Measurements from ENCODE around the gene PEDS1.
"Not testable (repeated sequence)": the region's sequence is repeated elsewhere in the genome, so short reads cannot be mapped to it uniquely, and the experiment has no call there.

PEDS1 gene

GRCh38 chr20:50190251-50191064 is 36.9 kb upstream of the PEDS1 start, which contains the start of gene CEBPB:
CEBPB (plus strand) TSS chr20:50190830; CDS start chr20:50191034, 204 bp downstream.
- DNase-seq (ENCODE audit: low read depth in 2 of 2), result peak; percentile 58 to 83

GRCh38 chr20:50189681-50190250 is 36.2 kb upstream of the PEDS1 start:
- DNase-seq (ENCODE audit: low read depth in 2 of 2), result no peak

- no peak for DNase-seq (ENCODE audit: low read depth in 2 of 2)
Observed at GRCh38 chr20:50188879-50189680, 35.6 kb upstream of the PEDS1 start.

- DNase-seq (ENCODE audit: low read depth in 2 of 2), result no peak
Observed at GRCh38 chr20:50188287-50188688, 34.8 kb upstream of the PEDS1 start.

GRCh38 chr20:50187403-50188051 is 34.0 kb upstream of the PEDS1 start:
- no peak for DNase-seq (ENCODE audit: low read depth in 2 of 2)

- DNase-seq (ENCODE audit: low read depth in 2 of 2), result no peak
Observed at GRCh38 chr20:50186987-50187402, 33.5 kb upstream of the PEDS1 start.

DNA sequence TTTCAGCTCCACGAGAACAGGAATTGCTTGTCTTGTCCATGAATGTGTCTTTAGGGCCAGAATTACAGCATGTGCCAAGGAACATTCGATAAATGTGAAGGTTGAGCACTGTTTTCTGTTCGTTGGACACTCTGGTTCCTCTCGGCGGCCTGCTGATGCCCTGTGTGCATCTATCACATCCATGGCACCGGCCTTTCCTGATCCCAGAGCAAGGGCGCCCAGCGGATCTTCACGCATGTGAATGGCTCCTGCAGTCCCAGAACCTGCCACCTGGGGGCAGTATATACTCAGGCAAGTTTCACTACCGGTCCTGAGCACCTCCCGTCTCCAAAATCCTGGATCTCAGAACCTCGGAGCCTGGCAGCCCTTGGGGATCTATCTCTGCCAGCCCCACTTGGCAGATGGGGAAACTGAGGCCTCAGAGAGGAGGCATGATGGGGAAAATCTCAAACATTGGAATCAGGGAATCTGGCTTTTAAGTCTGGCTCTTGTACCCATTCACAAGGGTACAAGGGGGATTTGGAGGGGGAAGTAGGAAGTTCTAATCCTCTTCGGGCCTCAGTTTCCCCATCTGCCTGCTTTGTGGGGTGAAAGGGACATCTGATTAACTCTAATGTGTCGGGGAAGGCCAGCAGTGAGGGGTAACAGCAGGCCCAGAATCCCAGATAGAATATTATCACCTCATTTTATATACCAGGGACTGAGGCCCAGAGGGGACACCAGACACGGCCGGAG is 32.8 kb upstream of the PEDS1 start:
- DNase-seq (ENCODE audit: low read depth in 2 of 2), result peak; percentile 70 to 96

DNA sequence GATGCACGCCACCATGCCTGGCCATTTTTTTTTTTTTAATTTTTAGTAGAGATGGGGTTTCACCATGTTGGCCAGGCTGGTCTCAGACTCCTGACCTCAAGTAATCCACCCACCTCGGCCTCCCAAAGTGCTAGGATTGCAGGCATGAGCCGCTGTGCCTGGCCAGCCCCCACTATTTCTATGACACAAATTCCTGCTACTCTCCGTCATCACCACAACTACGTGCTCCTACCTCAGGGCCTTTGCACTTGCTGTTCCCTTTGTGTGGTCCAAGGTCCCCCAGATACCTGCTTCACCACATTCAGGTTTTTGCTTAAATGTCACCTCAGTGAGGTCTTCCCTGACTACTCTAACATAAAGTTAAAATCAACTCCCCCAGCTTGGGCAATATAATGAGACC is 31.9 kb upstream of the PEDS1 start:
- no peak for DNase-seq (ENCODE audit: low read depth in 2 of 2)

DNA sequence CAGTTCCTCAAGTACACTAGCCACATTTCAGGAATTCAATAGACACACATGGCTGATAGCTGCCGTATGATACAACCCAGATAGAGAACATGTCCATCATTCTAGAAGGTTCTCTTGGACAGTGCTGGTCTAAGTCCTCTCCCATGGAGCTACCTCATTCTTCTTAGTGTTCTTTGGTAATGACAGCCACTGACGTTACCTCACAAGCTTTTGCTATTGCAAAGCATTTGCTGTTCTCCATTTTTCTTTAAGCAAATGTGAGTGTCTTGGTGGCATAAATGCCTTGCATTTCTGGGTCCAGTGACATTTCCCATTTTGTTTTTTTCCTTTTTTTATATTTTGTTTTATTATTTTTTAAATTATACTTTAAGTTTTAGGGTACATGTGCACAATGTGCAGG is 28.8 kb upstream of the PEDS1 start:
- DNase-seq (ENCODE audit: low read depth in 2 of 2), result no peak

GRCh38 chr20:50181344-50181743 is 27.8 kb upstream of the PEDS1 start:
- DNase-seq (ENCODE audit: low read depth in 2 of 2), result no peak

DNA sequence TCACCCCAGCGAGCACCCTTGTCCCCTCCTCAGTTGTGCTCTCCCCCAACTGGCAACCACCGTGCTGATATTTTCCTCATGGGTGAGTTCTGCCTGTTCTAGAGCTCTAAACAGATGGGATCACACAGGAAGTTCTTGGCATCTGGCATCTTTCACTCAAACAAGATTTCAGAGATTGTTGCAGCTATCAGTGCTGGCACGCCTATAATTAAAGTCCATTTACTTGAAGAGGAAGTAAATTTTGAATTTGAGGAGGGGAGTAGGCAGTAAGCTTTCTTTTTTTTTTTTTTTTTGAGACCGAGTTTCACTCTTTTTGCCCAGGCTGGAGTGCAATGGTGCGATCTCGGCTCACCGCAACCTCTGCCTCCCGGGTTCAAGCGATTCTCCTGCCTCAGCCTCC is 25.1 kb upstream of the PEDS1 start:
- not testable (repeated sequence) for DNase-seq (ENCODE audit: low read depth in 2 of 2)

GRCh38 chr20:50175938-50176933 is 22.7 kb upstream of the PEDS1 start:
- DNase-seq (ENCODE audit: low read depth in 2 of 2), result no peak

GRCh38 chr20:50174456-50174855 is 20.9 kb upstream of the PEDS1 start:
- DNase-seq (ENCODE audit: low read depth in 2 of 2), result no peak

DNA sequence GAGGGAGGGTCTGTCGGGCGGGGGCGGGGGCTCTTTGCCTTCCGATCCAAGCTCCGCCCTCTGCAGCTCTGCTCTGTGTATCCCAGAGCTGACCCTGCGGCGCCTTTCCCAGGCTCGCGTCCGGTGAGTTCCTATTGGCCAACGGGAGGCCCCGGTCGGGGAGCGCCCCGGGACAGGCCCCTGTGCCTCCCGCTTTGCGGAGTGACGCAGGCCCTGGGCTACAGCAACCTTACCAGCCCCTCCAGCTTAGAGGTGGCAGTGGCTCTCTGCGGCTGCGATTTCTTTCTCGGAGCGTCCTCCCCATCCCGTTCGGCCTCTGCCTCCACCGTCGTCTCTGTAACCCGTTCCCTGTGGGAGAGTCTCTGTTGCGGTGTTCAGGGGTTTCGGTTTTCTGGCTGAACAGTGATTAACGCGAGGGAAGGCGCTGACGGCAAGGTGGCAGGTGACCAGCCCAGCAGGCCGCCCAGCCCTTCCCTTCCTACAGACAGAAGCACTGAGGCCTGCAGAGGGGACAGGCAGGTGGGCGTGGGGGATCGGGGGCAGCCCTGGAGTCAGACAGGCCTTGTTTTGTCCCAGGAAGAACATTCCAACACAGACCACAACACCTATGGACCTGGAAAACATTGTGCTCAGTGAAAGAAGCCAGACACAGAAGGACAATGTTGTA is 19.0 kb upstream of the PEDS1 start:
- no peak for DNase-seq (ENCODE audit: low read depth in 2 of 2)

- DNase-seq (ENCODE audit: low read depth in 2 of 2), result no peak
Observed at GRCh38 chr20:50170549-50171220, 17.2 kb upstream of the PEDS1 start.

GRCh38 chr20:50169329-50169823 is 15.9 kb upstream of the PEDS1 start:
- DNase-seq (ENCODE audit: low read depth in 2 of 2), result peak; percentile 63 to 79

- DNase-seq (ENCODE audit: low read depth in 2 of 2), result peak; percentile 70 to 81
Observed at GRCh38 chr20:50165684-50166554, 12.4 kb upstream of the PEDS1 start.
